Large intestine (tissue), 3 donors: Measurements from ENCODE around the gene ITGBL1. TPM values are rescaled to one million over a fixed set of nuclear protein-coding genes. Genes with fewer than 3 reads are reported as not detected.

Experiments used
- DNase-seq, 2 donors: peaks; one replicate each; pipeline versions ENCODE4 v3.0.0 to v3.0.0-alpha.2; 2013
- H3K27ac ChIP-seq: one replicate; pipeline ENCODE4 v1.5.1; 2013; ENCODE audit warnings: low read length
- H3K27me3 ChIP-seq: 2 replicates; pipeline ENCODE4 v1.6.1; 2013; ENCODE audit warnings: low read length; ENCODE audit not compliant: control insufficient read depth, insufficient read depth
- H3K36me3 ChIP-seq: 2 replicates; pipeline ENCODE4 v1.6.1; 2013; ENCODE audit warnings: low read length; ENCODE audit not compliant: control insufficient read depth, insufficient read depth
- H3K4me1 ChIP-seq: one replicate; pipeline ENCODE4 v1.6.1; 2013; ENCODE audit warnings: low read length; ENCODE audit not compliant: control insufficient read depth, insufficient read depth
- H3K4me3 ChIP-seq: one replicate; pipeline ENCODE4 v1.5.1; 2013; ENCODE audit warnings: low read length
- H3K9me3 ChIP-seq: one replicate; pipeline ENCODE4 v1.6.1; 2013; ENCODE audit warnings: mild to moderate bottlenecking, low read depth, low read length, moderate library complexity; ENCODE audit not compliant: control insufficient read depth
- WGBS: methylation state at CpG from one replicate; pipeline ENCODE4 v1.1.5; 2013; ENCODE audit warnings: low lambda C conversion rate; ENCODE audit not compliant: insufficient coverage; 5-methylcytosine and 5-hydroxymethylcytosine counted together
- polyA plus RNA-seq: library from polyadenylated mRNA; unstranded; fragments of 120-200 nt; gene quantifications from one replicate; pipeline ENCODE4 v1.2.1, GENCODE V29; 2013

Gene ITGBL1
- polyA plus RNA-seq, 1 donor: 0.13 TPM

GRCh38 chr13:101512650-101513049 lies 60.2 kb downstream of the ITGBL1 start:
- WGBS: no CpG with 5 or more reads among the region's 1 CpG
- no peaks in the 10 kb centered on the region for H3K27me3 ChIP-seq
- no peak for DNase-seq
- no peaks in the 10 kb centered on the region for H3K4me1 ChIP-seq
- no peaks in the 10 kb centered on the region for H3K36me3 ChIP-seq
- no peak overlapping the region for H3K27ac ChIP-seq
- no peak overlapping the region for H3K4me3 ChIP-seq
- H3K9me3 ChIP-seq: no peaks in the 10 kb centered on the region

DNA sequence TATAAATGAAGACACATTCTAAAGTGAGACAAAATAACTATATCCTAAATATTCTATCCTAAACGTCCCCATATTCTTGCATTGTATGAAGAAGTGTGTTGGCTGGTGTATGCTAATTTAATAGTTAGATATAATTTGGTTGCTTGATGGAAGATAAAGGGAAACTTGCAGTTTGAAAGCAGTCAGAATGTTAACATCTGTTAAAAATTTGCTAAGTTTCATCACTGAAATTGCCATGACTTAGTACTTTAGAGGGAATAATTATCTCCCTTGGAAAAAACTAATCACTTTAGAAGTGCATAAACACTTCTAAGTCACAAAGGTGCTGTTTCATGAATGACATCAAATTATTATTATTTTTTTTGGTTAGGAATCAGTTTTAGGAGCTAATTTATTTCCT lies 61.6 kb downstream of the ITGBL1 start:
- no peak for DNase-seq
- Histone ChIP-seq H3K27me3 (no peaks in the 10 kb centered on the region), H3K9me3 (no peaks in the 10 kb centered on the region), H3K4me1 (no peaks in the 10 kb centered on the region), H3K36me3 (no peaks in the 10 kb centered on the region), H3K27ac (no peak overlapping the region), H3K4me3 (no peak overlapping the region)
- 60% methylated on average over 1 of the region's 1 CpG for WGBS

- no peaks in the 10 kb centered on the region for H3K27me3 ChIP-seq
- no peaks in the 10 kb centered on the region for H3K4me1 ChIP-seq
- no peaks in the 10 kb centered on the region for H3K36me3 ChIP-seq
- no peaks in the 10 kb centered on the region for H3K9me3 ChIP-seq
- peak in 1 of 2 donors; percentile 8 for DNase-seq
- H3K4me3 ChIP-seq: no peak overlapping the region
- H3K27ac ChIP-seq: no peak overlapping the region
These were observed 62.3 kb downstream of the ITGBL1 start for GRCh38 chr13:101514695-101515275.

DNA sequence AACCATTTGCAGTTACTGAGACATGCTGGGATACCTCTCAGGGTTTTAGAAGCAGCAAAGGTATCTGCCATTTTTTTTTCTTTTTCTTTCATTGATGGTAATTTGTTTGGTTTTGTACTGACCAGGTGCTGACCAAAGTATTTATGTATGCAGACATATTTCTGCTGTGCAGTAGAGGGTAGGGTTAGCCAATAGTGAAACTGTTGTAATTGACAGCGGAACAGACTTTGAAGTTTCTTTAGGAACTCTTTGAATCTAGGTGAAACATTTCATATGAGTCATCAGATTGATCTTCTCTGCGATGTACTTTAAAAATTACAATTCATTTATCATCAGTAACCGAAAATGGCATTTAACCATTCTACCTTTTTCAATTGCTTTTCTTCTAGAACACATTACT lies 63.0 kb downstream of the ITGBL1 start:
- Histone ChIP-seq H3K27me3 (no peaks in the 10 kb centered on the region), H3K9me3 (no peaks in the 10 kb centered on the region), H3K27ac (no peak overlapping the region), H3K4me3 (no peak overlapping the region), H3K4me1 (no peaks in the 10 kb centered on the region), H3K36me3 (no peaks in the 10 kb centered on the region)
- no CpG with 5 or more reads among the region's 3 CpGs for WGBS
- DNase-seq: no peak

- no peaks in the 10 kb centered on the region for H3K9me3 ChIP-seq
- no peak for DNase-seq
- no peak overlapping the region for H3K27ac ChIP-seq
- H3K4me3 ChIP-seq: no peak overlapping the region
- 100% methylated on average over 1 of the region's 2 CpGs for WGBS
- H3K27me3 ChIP-seq: no peaks in the 10 kb centered on the region
- no peaks in the 10 kb centered on the region for H3K4me1 ChIP-seq
- H3K36me3 ChIP-seq: no peaks in the 10 kb centered on the region
These were observed 63.8 kb downstream of the ITGBL1 start for GRCh38 chr13:101516262-101516661.

DNA sequence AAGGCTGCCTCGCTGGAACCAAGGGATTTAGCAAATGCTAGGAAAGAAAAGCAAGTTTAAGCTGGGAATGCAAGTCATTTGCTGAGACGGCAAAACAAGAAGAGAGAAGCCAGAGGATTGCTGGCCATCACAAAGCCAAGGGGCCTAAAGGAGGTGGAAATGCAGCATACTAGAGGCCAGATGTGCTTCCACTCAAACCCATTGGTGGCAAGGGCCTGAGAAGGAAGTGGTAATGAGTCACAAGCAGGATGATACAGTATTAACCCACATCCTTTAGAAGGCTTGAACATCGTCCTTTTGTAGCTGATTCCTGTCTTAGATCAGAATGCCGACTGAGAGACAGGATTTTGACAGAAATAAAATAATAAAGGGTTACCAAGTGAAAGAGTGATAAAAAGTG lies 68.2 kb downstream of the ITGBL1 start:
- no CpG with 5 or more reads among the region's 4 CpGs for WGBS
- Histone ChIP-seq H3K36me3 (no peaks in the 10 kb centered on the region), H3K4me3 (no peak overlapping the region), H3K4me1 (no peaks in the 10 kb centered on the region), H3K9me3 (no peaks in the 10 kb centered on the region), H3K27me3 (no peaks in the 10 kb centered on the region), H3K27ac (no peak overlapping the region)
- DNase-seq: no peak

- no peaks in the 10 kb centered on the region for H3K27me3 ChIP-seq
- no peaks in the 10 kb centered on the region for H3K9me3 ChIP-seq
- H3K4me1 ChIP-seq: no peaks in the 10 kb centered on the region
- H3K27ac ChIP-seq: no peak overlapping the region
- H3K36me3 ChIP-seq: no peaks in the 10 kb centered on the region
- DNase-seq: no peak
- 100% methylated on average over 1 of the region's 6 CpGs for WGBS
- H3K4me3 ChIP-seq: no peak overlapping the region
These were observed 68.9 kb downstream of the ITGBL1 start for GRCh38 chr13:101521371-101521770.

DNA sequence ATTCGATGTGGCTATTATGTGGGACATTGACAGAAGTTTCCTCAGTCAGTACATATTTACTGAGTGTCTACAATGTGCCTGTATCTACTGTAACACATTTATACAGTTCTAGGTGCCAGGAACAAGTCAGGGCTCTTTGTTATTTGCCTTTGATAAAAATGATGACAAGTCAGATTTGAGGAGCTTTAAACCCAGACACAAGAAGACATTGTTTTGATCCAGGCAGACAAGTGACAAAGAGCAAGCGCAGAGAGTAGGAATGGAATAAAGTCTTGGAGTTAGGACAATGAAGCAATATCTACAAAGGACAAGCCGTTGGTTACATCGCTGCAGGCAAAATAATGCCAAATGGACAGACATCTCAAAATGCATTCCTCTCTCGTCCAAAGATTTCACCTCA lies 70.1 kb downstream of the ITGBL1 start:
- H3K27me3 ChIP-seq: no peaks in the 10 kb centered on the region
- no peak for DNase-seq
- no peak overlapping the region for H3K27ac ChIP-seq
- H3K36me3 ChIP-seq: no peaks in the 10 kb centered on the region
- H3K9me3 ChIP-seq: no peaks in the 10 kb centered on the region
- WGBS: 80% methylated on average over 3 of the region's 5 CpGs
- H3K4me1 ChIP-seq: no peaks in the 10 kb centered on the region
- no peak overlapping the region for H3K4me3 ChIP-seq

DNA sequence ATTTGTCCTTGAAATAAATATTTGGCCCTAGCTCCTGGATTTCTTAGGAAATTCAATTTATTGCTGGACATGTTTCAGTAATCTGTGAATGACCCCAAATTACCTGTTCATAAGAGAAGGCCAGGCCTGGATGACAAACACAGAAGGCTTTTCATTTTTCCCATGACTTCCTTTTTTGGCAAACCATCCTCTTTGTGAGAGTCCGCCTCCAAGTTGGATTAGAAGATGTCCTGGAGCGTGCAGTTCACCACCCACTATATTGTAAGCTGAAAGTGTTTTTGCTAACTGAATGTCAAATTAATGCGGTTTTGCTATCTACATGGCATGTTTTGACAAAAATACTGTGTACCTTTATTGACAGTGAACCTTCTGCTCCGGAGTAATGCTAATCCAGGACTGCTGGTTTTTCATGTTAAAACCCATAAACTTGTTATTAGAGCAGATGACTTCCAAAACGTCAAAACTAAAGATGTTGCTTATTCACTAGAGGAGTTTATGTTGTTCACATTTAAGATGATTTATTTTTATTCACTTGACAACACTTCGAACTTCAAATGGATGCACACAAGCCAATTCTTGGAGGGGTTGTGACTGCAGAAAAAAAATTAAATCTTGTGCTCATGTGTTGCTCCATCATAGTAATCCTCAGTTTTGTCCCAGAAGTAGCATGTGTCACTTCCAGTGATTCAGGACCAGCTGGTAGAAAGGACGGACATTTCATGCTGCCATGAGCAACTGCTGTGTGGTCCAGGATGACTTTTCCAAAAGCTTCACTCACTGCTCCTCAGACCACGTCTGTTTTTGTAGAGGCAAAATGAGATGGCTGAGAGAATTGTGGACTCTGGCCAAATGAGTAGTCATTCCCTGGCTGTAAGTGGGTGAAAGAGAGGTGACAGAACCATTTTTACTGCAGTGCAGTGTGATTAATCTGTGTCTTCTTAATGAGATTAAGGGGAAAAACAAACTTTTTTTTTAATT lies 71.0 kb downstream of the ITGBL1 start:
- WGBS: 75% methylated on average over 4 of the region's 8 CpGs
- H3K9me3 ChIP-seq: no peaks in the 10 kb centered on the region
- H3K4me1 ChIP-seq: no peaks in the 10 kb centered on the region
- H3K36me3 ChIP-seq: no peaks in the 10 kb centered on the region
- no peaks in the 10 kb centered on the region for H3K27me3 ChIP-seq
- no peak for DNase-seq
- H3K4me3 ChIP-seq: no peak overlapping the region
- H3K27ac ChIP-seq: no peak overlapping the region

GRCh38 chr13:101527130-101527529 lies 74.7 kb downstream of the ITGBL1 start:
- H3K36me3 ChIP-seq: no peaks in the 10 kb centered on the region
- no peak overlapping the region for H3K4me3 ChIP-seq
- H3K4me1 ChIP-seq: no peaks in the 10 kb centered on the region
- DNase-seq: no peak
- no peak overlapping the region for H3K27ac ChIP-seq
- no peaks in the 10 kb centered on the region for H3K27me3 ChIP-seq
- H3K9me3 ChIP-seq: no peaks in the 10 kb centered on the region

GRCh38 chr13:101529422-101529821 lies 76.9 kb downstream of the ITGBL1 start:
- Histone ChIP-seq H3K36me3 (no peaks in the 10 kb centered on the region), H3K27me3 (no peaks in the 10 kb centered on the region), H3K9me3 (no peaks in the 10 kb centered on the region), H3K27ac (no peak overlapping the region), H3K4me1 (no peaks in the 10 kb centered on the region), H3K4me3 (no peak overlapping the region)
- no peak for DNase-seq
- 86% methylated on average over 2 of the region's 4 CpGs for WGBS
